HFFc6 (cell line): ENCODE data around the gene CEP131. TPM values are rescaled to one million over a fixed set of nuclear protein-coding genes. Genes with fewer than 3 reads are reported as not detected.

Source experiments
- DNase-seq: peaks from one replicate; pipeline ENCODE4 v3.0.0-alpha.2; 2018
- H3K27ac Mint-ChIP-seq: 2 replicates; pipeline ENCODE4 v1.8.0; 2020; ENCODE audit warnings: mild to moderate bottlenecking, mixed read lengths
- H3K27me3 Mint-ChIP-seq: 2 replicates; pipeline ENCODE4 v1.8.0; 2021; ENCODE audit warnings: mild to moderate bottlenecking, moderate library complexity, mixed read lengths; ENCODE audit not compliant: insufficient read depth
- H3K36me3 Mint-ChIP-seq: 2 replicates; pipeline ENCODE4 v1.8.0; 2021; ENCODE audit warnings: low read depth, mixed read lengths
- H3K4me1 Mint-ChIP-seq: 2 replicates; pipeline ENCODE4 v1.8.0; 2020; ENCODE audit warnings: low read depth, mixed read lengths
- H3K4me3 Mint-ChIP-seq: 2 replicates; pipeline ENCODE4 v1.8.0; 2020; ENCODE audit warnings: mild to moderate bottlenecking, moderate library complexity, mixed read lengths
- H3K9me3 Mint-ChIP-seq: 2 replicates; pipeline ENCODE4 v1.8.0; 2020; ENCODE audit warnings: mild to moderate bottlenecking, mixed read lengths
- total RNA-seq, 6 experiments: library from RNA; stranded (reverse); fragmentation: NEBNext Ultra II Directional; extraction: Animal tissue kit (Norgen Biotek cat#: 25700); gene quantifications; 2 replicates in 1 of 6; 3 replicates in 5 of 6; pipeline ENCODE4 v1.2.3, GENCODE V29; 2021
- TF ChIP-seq, protein P1 (sequence below): fragments of 200-600 bp; sonication (generic); IDR thresholded peaks from 2 replicates; pipeline ENCODE4 v1.5.0; 2021; ENCODE audit warnings: antibody characterized with exemption, mild to moderate bottlenecking

The CEP131 gene
- total RNA-seq, 6 experiments from 2014 or later = 8.3 to 13.2 (median 10.7) TPM

DNA sequence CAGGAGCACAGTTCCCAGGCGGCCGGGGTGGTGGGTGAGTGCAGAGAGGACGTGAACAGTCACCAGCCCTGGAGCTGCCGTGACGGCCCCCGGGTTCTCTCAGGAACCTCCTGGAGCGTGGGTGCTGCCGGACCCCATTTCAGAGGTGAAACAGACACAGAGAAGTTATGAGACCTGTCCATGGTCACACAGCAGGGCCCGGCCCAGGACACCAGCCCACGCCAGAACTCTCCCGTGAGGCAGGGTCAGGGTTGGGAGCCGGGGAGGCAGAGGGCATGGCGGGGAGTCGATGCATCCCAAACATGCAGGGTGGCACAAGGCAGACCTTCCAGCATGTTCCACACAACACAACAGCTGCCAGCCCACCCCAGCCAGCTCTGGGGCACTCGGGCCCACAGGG lies 61.2 kb downstream of the CEP131 start:
- no peaks in the 10 kb centered on the region for H3K9me3 Mint-ChIP-seq
- no peaks in the 10 kb centered on the region for H3K36me3 Mint-ChIP-seq

DNA sequence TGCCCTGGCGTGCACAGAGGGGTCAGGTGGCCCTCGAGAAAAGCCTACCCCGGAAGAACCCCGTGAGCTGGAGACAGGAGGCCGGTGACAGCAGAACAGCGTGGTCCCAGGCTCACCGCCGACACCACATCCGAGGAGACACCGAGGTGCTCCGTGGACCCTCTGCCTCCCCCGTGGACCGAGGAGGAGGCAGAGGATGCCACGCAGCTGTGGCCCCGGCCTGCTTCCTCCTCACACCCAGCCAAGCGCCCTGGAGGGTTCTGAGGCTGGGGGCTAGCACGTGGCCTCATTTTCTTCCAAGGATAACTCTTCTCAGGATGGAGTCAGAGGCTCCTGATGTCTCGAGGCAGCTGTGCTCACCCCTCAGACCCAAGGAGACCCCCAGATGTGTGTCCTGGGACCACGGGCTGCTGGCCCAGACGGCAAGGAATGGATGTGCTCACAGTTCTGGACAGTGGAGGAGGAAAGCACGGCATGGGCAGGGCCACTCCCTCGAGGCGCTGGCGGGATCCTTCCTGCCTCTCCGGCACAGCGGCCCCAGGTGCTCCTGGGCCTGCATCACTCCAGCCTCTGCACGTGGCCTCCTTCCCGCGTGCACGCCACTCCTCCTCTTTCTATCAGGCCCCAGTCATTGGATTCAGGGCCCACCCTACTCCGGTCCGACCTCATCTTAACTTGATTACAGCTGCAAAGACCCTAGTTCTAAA lies 61.9 kb downstream of the CEP131 start:
- no peak overlapping the region for H3K4me3 Mint-ChIP-seq
- no peaks in the 10 kb centered on the region for H3K9me3 Mint-ChIP-seq
- no peaks in the 10 kb centered on the region for H3K36me3 Mint-ChIP-seq
- H3K27ac Mint-ChIP-seq = no peak overlapping the region
- DNase-seq = no peak
- TF ChIP-seq, protein P1, sequence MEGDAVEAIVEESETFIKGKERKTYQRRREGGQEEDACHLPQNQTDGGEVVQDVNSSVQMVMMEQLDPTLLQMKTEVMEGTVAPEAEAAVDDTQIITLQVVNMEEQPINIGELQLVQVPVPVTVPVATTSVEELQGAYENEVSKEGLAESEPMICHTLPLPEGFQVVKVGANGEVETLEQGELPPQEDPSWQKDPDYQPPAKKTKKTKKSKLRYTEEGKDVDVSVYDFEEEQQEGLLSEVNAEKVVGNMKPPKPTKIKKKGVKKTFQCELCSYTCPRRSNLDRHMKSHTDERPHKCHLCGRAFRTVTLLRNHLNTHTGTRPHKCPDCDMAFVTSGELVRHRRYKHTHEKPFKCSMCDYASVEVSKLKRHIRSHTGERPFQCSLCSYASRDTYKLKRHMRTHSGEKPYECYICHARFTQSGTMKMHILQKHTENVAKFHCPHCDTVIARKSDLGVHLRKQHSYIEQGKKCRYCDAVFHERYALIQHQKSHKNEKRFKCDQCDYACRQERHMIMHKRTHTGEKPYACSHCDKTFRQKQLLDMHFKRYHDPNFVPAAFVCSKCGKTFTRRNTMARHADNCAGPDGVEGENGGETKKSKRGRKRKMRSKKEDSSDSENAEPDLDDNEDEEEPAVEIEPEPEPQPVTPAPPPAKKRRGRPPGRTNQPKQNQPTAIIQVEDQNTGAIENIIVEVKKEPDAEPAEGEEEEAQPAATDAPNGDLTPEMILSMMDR = no peak
- H3K27me3 Mint-ChIP-seq = peaks cover 10% of the 10 kb centered on the region; the same call in 1 of the 2 replicates
- no peaks in the 10 kb centered on the region for H3K4me1 Mint-ChIP-seq

More for the DNA sequence above, 61.2 kb downstream of the CEP131 start:
- Mint-ChIP-seq H3K4me1 (no peaks in the 10 kb centered on the region), H3K27me3 (peaks cover 10% of the 10 kb centered on the region; the same call in 1 of the 2 replicates), H3K27ac (no peak overlapping the region), H3K4me3 (no peak overlapping the region)
- DNase-seq = no peak
- TF ChIP-seq, protein P1 = no peak

DNA sequence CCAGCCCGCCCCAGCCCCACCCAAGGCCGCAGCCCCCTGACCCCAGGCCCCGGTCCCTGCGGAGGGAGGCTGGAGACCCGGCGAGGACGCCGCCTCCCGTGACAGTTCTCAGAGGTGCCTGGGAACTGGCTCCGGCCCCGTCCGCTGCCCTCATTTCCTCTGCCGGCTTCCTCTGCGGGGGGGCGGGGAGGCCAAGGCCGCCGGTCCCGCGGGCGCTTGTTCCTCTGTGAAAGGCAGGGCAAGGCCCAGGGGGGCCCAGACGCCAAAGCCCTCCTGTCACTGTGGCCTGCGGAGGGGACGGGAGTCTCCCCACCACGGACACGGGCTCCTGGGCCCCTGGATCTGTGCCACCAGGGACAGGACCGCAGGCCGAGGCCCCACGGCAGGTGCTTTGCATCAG lies 62.5 kb downstream of the CEP131 start:
- no peak for DNase-seq
- Mint-ChIP-seq H3K9me3 (no peaks in the 10 kb centered on the region), H3K4me3 (no peak overlapping the region), H3K27ac (no peak overlapping the region), H3K27me3 (peaks cover 10% of the 10 kb centered on the region; the same call in 1 of the 2 replicates), H3K4me1 (no peaks in the 10 kb centered on the region), H3K36me3 (no peaks in the 10 kb centered on the region)
- TF ChIP-seq, protein P1 = no peak

DNA sequence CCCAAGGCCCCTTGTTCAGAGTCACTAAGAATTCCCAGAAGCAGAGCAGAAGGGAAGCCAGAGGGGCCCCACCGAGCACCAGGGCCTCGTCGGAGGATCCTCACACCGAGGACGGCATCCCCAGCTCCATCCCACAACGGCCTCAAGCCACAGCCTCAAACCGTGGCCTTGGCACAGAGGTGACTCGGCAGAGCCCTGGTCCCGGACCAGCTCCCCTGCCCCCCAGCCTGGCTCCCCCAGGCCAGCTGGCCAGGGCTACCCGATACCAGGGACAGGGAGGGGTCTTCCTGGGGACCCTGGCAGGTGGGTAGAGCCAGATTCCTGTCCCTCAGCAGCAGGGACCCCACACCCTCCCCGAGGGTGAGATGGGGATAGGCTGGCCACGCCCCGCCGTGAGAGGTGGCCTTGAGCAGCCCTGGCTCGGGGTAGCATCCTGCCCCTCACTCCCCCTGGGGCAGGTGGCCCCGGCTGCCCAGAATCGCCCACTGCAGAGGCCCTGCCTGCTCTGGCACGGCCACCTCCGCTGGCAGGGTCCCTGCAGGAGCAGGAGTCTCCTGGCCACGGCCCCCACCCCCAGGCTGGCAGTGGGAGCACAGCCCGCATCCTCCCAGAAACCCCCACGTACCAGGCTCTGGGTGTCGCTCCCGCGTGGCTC lies 63.0 kb downstream of the CEP131 start:
- Mint-ChIP-seq H3K27me3 (peaks cover 10% of the 10 kb centered on the region; the same call in 1 of the 2 replicates), H3K4me1 (no peaks in the 10 kb centered on the region), H3K27ac (no peak overlapping the region), H3K4me3 (no peak overlapping the region), H3K9me3 (no peaks in the 10 kb centered on the region), H3K36me3 (no peaks in the 10 kb centered on the region)
- TF ChIP-seq, protein P1 = no peak
- DNase-seq = no peak

DNA sequence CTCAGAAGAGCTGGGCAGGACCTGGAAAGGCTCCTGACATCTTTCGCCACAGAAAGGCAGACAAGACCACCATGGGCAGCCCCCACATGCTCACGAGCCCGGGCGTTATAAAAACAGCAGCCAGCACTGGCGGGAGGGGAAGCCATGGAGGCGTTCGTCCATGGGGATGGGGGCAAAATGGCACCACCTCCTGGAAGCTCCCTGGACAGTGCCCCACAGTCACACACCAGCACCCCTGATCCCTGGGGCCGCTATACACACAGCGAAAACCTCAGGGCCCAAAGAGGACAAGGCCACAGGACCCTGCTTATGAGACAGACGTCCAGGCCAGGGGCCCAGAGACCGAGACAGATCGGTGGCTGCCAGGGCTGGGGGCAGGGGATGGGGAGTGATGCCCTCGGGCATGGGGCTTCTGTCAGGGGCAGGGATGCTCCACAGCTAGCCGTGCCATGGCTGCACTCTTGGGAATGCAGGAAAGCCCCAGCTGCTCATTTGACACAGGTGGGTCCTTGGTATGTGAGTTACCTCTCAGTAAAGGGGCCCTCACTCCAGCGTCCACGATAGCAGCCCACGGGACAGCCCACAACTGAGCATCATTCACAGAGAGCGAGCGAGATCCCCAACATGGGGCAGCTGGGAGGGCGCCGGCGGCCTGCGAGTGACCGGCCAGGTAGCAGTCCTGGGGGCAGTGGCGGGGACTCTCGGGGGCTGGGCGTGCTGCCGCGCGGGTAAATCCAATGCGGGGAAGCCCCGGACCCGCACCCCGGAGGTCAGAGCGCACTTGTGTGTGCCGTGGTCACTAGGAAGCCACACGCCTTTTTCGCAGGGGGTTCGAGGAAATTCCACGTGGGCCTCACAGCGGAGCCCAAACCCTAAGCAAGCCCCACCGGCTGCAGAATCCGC lies 63.8 kb downstream of the CEP131 start:
- H3K4me1 Mint-ChIP-seq = no peaks in the 10 kb centered on the region
- H3K9me3 Mint-ChIP-seq = no peaks in the 10 kb centered on the region
- H3K36me3 Mint-ChIP-seq = no peaks in the 10 kb centered on the region
- H3K27me3 Mint-ChIP-seq = peaks cover 8% of the 10 kb centered on the region; the same call in 1 of the 2 replicates
- H3K4me3 Mint-ChIP-seq = no peak overlapping the region
- TF ChIP-seq, protein P1 = no peak
- DNase-seq = no peak
- H3K27ac Mint-ChIP-seq = no peak overlapping the region
